GM18505 (cell line): ENCODE data around the gene SYTL2.

ENCODE experiments used
- ATAC-seq: cut with Tn5 transposase; IDR thresholded peaks from one replicate; pipeline ENCODE4 v1.9.1; 2021; ENCODE audit not compliant: unreplicated experiment
- POLR2A ChIP-seq: IDR thresholded peaks from 4 replicates; pipeline ENCODE4 v1.6.1; 2011; ENCODE audit warnings: borderline replicate concordance; ENCODE audit not compliant: insufficient read depth, insufficient read length; ENCODE audit errors: extremely low read depth

The SYTL2 gene

GRCh38 chr11:85819441-85819840 lies 8.5 kb upstream of the SYTL2 start:
- ATAC-seq = no peak
- no peak for TF ChIP-seq POLR2A

GRCh38 chr11:85815186-85815931 lies 4.4 kb upstream of the SYTL2 start:
- ATAC-seq = no peak
- no peak for TF ChIP-seq POLR2A

GRCh38 chr11:85813721-85814120 lies 2.8 kb upstream of the SYTL2 start:
- TF ChIP-seq POLR2A = no peak
- no peak for ATAC-seq

GRCh38 chr11:85811624-85812023 lies 683 bp upstream of the SYTL2 start:
- TF ChIP-seq POLR2A = no peak
- no peak for ATAC-seq

- ATAC-seq = no peak
- TF ChIP-seq POLR2A = no peak
These were observed 445 bp downstream of the SYTL2 start for GRCh38 chr11:85810521-85810870.

GRCh38 chr11:85809863-85810262 lies 1.1 kb downstream of the SYTL2 start:
- no peak for ATAC-seq
- TF ChIP-seq POLR2A = no peak

GRCh38 chr11:85809191-85809590 lies 1.8 kb downstream of the SYTL2 start:
- no peak for TF ChIP-seq POLR2A

GRCh38 chr11:85806876-85807275 lies 4.1 kb downstream of the SYTL2 start:
- TF ChIP-seq POLR2A = no peak
- no peak for ATAC-seq

More at GRCh38 chr11:85809191-85809590, 1.8 kb downstream of the SYTL2 start:
- ATAC-seq = peak; percentile 36

GRCh38 chr11:85806016-85806415 lies 4.9 kb downstream of the SYTL2 start:
- no peak for TF ChIP-seq POLR2A
- no peak for ATAC-seq

GRCh38 chr11:85805387-85805786 lies 5.6 kb downstream of the SYTL2 start:
- TF ChIP-seq POLR2A = no peak
- ATAC-seq = no peak

- no peak for TF ChIP-seq POLR2A
- no peak for ATAC-seq
These were observed 7.0 kb downstream of the SYTL2 start for GRCh38 chr11:85803920-85804319.

- no peak for ATAC-seq
- TF ChIP-seq POLR2A = no peak
These were observed 7.6 kb downstream of the SYTL2 start for GRCh38 chr11:85803303-85803702.

GRCh38 chr11:85801527-85801926 lies 9.4 kb downstream of the SYTL2 start:
- no peak for TF ChIP-seq POLR2A
- ATAC-seq = no peak

GRCh38 chr11:85800595-85801342 lies 10.2 kb downstream of the SYTL2 start:
- ATAC-seq = no peak
- no peak for TF ChIP-seq POLR2A
